NB4 (cell line): ENCODE results near the gene SPRR1A.

ENCODE experiments used
- MYC ChIP-seq: IDR thresholded peaks from 2 replicates; pipeline ENCODE4 v1.6.1; 2011; ENCODE audit warnings: low read depth, low read length
- POLR2A ChIP-seq: IDR thresholded peaks from 2 replicates; pipeline ENCODE4 v1.6.1; 2011; ENCODE audit warnings: mild to moderate bottlenecking; ENCODE audit not compliant: insufficient read length; ENCODE audit errors: extremely low read depth
- TF ChIP-seq, protein P1 (sequence below): IDR thresholded peaks from one replicate; pipeline ENCODE4 v1.5.1; 2012; ENCODE audit warnings: low read depth, low read length

DNA sequence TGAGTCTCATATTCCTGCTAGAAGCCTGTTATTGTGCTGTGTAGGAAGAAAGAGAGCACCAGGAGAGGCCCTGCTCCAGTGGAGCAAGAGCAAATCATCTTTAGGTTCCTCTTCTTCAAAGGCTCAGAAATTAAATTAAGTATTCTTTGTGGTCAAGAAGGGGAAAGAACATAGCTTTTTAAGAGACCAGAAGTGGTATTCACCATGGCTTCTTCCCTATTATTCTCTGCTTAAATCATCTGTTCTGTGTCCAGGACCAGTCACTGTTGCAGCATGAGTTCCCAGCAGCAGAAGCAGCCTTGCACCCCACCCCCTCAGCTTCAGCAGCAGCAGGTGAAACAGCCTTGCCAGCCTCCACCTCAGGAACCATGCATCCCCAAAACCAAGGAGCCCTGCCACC, 48.2 kb downstream of the SPRR1A start:
- TF ChIP-seq, protein P1, sequence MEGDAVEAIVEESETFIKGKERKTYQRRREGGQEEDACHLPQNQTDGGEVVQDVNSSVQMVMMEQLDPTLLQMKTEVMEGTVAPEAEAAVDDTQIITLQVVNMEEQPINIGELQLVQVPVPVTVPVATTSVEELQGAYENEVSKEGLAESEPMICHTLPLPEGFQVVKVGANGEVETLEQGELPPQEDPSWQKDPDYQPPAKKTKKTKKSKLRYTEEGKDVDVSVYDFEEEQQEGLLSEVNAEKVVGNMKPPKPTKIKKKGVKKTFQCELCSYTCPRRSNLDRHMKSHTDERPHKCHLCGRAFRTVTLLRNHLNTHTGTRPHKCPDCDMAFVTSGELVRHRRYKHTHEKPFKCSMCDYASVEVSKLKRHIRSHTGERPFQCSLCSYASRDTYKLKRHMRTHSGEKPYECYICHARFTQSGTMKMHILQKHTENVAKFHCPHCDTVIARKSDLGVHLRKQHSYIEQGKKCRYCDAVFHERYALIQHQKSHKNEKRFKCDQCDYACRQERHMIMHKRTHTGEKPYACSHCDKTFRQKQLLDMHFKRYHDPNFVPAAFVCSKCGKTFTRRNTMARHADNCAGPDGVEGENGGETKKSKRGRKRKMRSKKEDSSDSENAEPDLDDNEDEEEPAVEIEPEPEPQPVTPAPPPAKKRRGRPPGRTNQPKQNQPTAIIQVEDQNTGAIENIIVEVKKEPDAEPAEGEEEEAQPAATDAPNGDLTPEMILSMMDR, result no peak
- TF ChIP-seq POLR2A (no peak), MYC (no peak)
